HUES48 (cell line): ENCODE measurements around the gene AUTS2.

Experiments used
- H3K27ac ChIP-seq: one replicate; pipeline ENCODE4 v1.7.0; 2013; ENCODE audit warnings: low read depth, low read length, inconsistent platforms
- H3K27me3 ChIP-seq: 2 replicates; pipeline ENCODE4 v1.6.1; 2013; ENCODE audit warnings: mild to moderate bottlenecking, low read length; ENCODE audit not compliant: control insufficient read depth, insufficient read depth
- H3K36me3 ChIP-seq: 2 replicates; pipeline ENCODE4 v1.6.1; 2013; ENCODE audit warnings: low read length; ENCODE audit not compliant: control insufficient read depth, insufficient read depth
- H3K4me1 ChIP-seq: 2 replicates; pipeline ENCODE4 v1.6.1; 2013; ENCODE audit warnings: mild to moderate bottlenecking, low read length; ENCODE audit not compliant: control insufficient read depth, insufficient read depth
- H3K4me3 ChIP-seq: 2 replicates; pipeline ENCODE4 v1.5.1; 2013; ENCODE audit warnings: mild to moderate bottlenecking, low read depth, low read length
- H3K9ac ChIP-seq: 2 replicates; pipeline ENCODE4 v1.6.1; 2013; ENCODE audit warnings: mild to moderate bottlenecking, low read depth, low read length, moderate library complexity
- H3K9me3 ChIP-seq: 2 replicates; pipeline ENCODE4 v1.6.1; 2013; ENCODE audit warnings: low read length; ENCODE audit not compliant: control insufficient read depth, insufficient read depth

The AUTS2 gene

GRCh38 chr7:69702357-69702756 lies 104.1 kb downstream of the AUTS2 start:
- Histone ChIP-seq H3K36me3 (no peaks in the 10 kb centered on the region), H3K9me3 (no peaks in the 10 kb centered on the region), H3K4me1 (peaks cover 16% of the 10 kb centered on the region), H3K27ac (no peak overlapping the region), H3K4me3 (no peak overlapping the region), H3K9ac (no peak overlapping the region), H3K27me3 (no peaks in the 10 kb centered on the region)

GRCh38 chr7:69703099-69703498 lies 104.8 kb downstream of the AUTS2 start:
- no peaks in the 10 kb centered on the region for H3K36me3 ChIP-seq
- H3K9me3 ChIP-seq = no peaks in the 10 kb centered on the region
- H3K4me3 ChIP-seq = no peak overlapping the region
- H3K9ac ChIP-seq = no peak overlapping the region
- no peaks in the 10 kb centered on the region for H3K27me3 ChIP-seq
- H3K4me1 ChIP-seq = peaks cover 20% of the 10 kb centered on the region
- H3K27ac ChIP-seq = no peak overlapping the region

GRCh38 chr7:69706070-69706469 lies 107.8 kb downstream of the AUTS2 start:
- no peak overlapping the region for H3K4me3 ChIP-seq
- H3K4me1 ChIP-seq = peaks cover 42% of the 10 kb centered on the region
- no peaks in the 10 kb centered on the region for H3K9me3 ChIP-seq
- no peak overlapping the region for H3K27ac ChIP-seq
- no peaks in the 10 kb centered on the region for H3K27me3 ChIP-seq
- no peak overlapping the region for H3K9ac ChIP-seq
- no peaks in the 10 kb centered on the region for H3K36me3 ChIP-seq

GRCh38 chr7:69708857-69709256 lies 110.6 kb downstream of the AUTS2 start:
- H3K9ac ChIP-seq = no peak overlapping the region
- no peaks in the 10 kb centered on the region for H3K27me3 ChIP-seq
- H3K27ac ChIP-seq = no peak overlapping the region
- peaks cover 52% of the 10 kb centered on the region for H3K4me1 ChIP-seq
- no peaks in the 10 kb centered on the region for H3K36me3 ChIP-seq
- no peak overlapping the region for H3K4me3 ChIP-seq
- no peaks in the 10 kb centered on the region for H3K9me3 ChIP-seq

GRCh38 chr7:69710768-69711438 lies 112.6 kb downstream of the AUTS2 start:
- no peak overlapping the region for H3K9ac ChIP-seq
- peak overlapping the region; percentile 44 for H3K27ac ChIP-seq
- H3K4me3 ChIP-seq = peak overlapping the region; percentile 32; the same call in 1 of the 2 replicates
- H3K36me3 ChIP-seq = no peaks in the 10 kb centered on the region
- no peaks in the 10 kb centered on the region for H3K9me3 ChIP-seq
- H3K4me1 ChIP-seq = peaks cover 48% of the 10 kb centered on the region
- no peaks in the 10 kb centered on the region for H3K27me3 ChIP-seq

- Histone ChIP-seq H3K36me3 (no peaks in the 10 kb centered on the region), H3K4me1 (peaks cover 20% of the 10 kb centered on the region), H3K9ac (no peak overlapping the region), H3K4me3 (no peak overlapping the region), H3K9me3 (no peaks in the 10 kb centered on the region), H3K27ac (no peak overlapping the region), H3K27me3 (no peaks in the 10 kb centered on the region)
Observed at GRCh38 chr7:69714886-69715576, 116.8 kb downstream of the AUTS2 start.

- Histone ChIP-seq H3K4me1 (no peaks in the 10 kb centered on the region), H3K9me3 (no peaks in the 10 kb centered on the region), H3K36me3 (no peaks in the 10 kb centered on the region), H3K27ac (no peak overlapping the region), H3K9ac (no peak overlapping the region), H3K27me3 (peaks cover 3% of the 10 kb centered on the region; the same call in 1 of the 2 replicates), H3K4me3 (no peak overlapping the region)
Observed at GRCh38 chr7:69717221-69717620, 118.9 kb downstream of the AUTS2 start.

- Histone ChIP-seq H3K27ac (no peak overlapping the region), H3K9ac (no peak overlapping the region), H3K36me3 (no peaks in the 10 kb centered on the region), H3K27me3 (peaks cover 3% of the 10 kb centered on the region; the same call in 1 of the 2 replicates), H3K4me1 (0 out of 2 replicates have a peak, but pooled peaks cover 7% of the 10 kb centered on the region), H3K4me3 (no peak overlapping the region), H3K9me3 (no peaks in the 10 kb centered on the region)
Observed at GRCh38 chr7:69719717-69720116, 121.4 kb downstream of the AUTS2 start.

GRCh38 chr7:69722843-69723242 lies 124.6 kb downstream of the AUTS2 start:
- H3K4me1 ChIP-seq = 0 out of 2 replicates have a peak, but pooled peaks cover 7% of the 10 kb centered on the region
- H3K36me3 ChIP-seq = no peaks in the 10 kb centered on the region
- no peaks in the 10 kb centered on the region for H3K9me3 ChIP-seq
- H3K27ac ChIP-seq = no peak overlapping the region
- no peak overlapping the region for H3K4me3 ChIP-seq
- peaks cover 3% of the 10 kb centered on the region; the same call in 1 of the 2 replicates for H3K27me3 ChIP-seq
- no peak overlapping the region for H3K9ac ChIP-seq

DNA sequence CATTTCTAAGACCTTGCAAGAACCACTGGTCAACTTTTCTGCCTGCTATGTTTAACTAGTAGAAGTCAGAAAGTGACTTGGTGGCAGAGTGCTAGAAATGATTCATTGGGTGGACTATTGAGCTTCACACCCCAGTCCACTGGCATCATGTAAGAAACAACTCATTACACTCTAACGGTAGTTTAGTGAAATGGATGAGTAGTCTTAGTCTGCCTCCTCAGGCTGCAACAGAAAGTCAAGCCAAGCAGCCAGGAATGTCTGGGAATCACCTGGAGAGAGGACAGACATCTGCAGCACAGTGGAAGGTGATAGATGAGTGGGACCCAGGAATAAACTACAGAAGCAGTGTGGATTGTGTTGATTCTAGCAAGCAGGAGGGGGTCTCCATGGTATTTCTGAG lies 125.4 kb downstream of the AUTS2 start:
- H3K27me3 ChIP-seq = peaks cover 3% of the 10 kb centered on the region; the same call in 1 of the 2 replicates
- no peaks in the 10 kb centered on the region for H3K9me3 ChIP-seq
- H3K36me3 ChIP-seq = no peaks in the 10 kb centered on the region
- no peak overlapping the region for H3K27ac ChIP-seq
- H3K4me1 ChIP-seq = peaks cover 14% of the 10 kb centered on the region
- H3K4me3 ChIP-seq = no peak overlapping the region
- no peak overlapping the region for H3K9ac ChIP-seq

GRCh38 chr7:69728304-69728703 lies 130.0 kb downstream of the AUTS2 start:
- H3K27ac ChIP-seq = no peak overlapping the region
- no peaks in the 10 kb centered on the region for H3K36me3 ChIP-seq
- H3K9me3 ChIP-seq = no peaks in the 10 kb centered on the region
- H3K9ac ChIP-seq = no peak overlapping the region
- no peak overlapping the region for H3K4me3 ChIP-seq
- H3K27me3 ChIP-seq = no peaks in the 10 kb centered on the region
- H3K4me1 ChIP-seq = peaks cover 36% of the 10 kb centered on the region
